GM12891 (cell line): ENCODE data around the gene PDP2.

ENCODE experiments used
- PAX5 ChIP-seq: IDR thresholded peaks from 2 replicates; pipeline ENCODE4 v1.6.1; 2011; ENCODE audit warnings: low read length, moderate library complexity, mild to moderate bottlenecking; ENCODE audit not compliant: insufficient read depth, severe bottlenecking
- POLR2A ChIP-seq: IDR thresholded peaks from 2 replicates; pipeline ENCODE4 v1.6.1; 2011; ENCODE audit warnings: low read depth, low read length, control low read depth
- POLR2AphosphoS5 ChIP-seq: IDR thresholded peaks from 2 replicates; pipeline ENCODE4 v1.6.1; 2011; ENCODE audit warnings: low read depth, low read length, control low read depth
- POU2F2 ChIP-seq: IDR thresholded peaks from 2 replicates; pipeline ENCODE4 v1.6.1; 2011; ENCODE audit warnings: low read depth, mild to moderate bottlenecking, control low read depth, low read length, moderate library complexity
- TAF1 ChIP-seq: IDR thresholded peaks from 2 replicates; pipeline ENCODE4 v1.6.1; 2011; ENCODE audit warnings: low read depth, low read length, control low read depth

DNA sequence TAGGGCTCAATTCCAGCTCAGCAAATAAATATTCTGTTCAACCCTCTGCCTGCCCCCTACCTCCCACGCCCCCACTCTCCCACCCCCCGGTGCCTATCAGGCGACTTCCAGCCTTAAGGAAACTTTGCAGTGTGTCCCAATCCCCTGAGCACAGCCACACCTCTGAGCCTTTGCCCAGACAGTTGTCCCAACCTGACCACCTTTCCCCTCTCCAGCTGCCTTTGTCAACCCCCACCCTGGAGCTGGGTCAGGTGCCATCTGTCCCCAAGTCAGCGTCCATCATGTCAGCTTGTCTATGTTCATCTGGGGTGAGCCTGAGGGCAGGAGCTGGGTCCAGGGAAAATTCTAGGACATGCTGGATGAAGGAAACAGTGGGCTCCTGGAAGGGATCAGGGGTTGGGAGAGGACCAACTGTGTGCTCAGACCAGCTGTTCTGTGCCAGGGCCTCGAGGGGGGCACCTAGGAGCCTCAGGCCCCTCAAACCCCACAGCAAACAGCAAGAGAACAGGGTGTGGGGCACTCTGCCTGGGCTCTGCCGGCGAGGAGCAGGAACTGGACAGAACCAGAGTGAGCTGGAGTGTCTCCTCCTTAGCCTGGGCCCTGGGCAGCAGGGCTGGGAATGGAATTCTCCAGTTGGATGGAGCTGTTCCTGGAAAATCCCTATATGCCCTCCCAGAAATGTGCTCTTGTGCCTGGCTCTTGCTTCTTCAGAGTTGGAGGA, 20.6 kb downstream of the PDP2 start:
- TF ChIP-seq POLR2A, result no peak
- TF ChIP-seq POU2F2, result no peak
- TF ChIP-seq POLR2AphosphoS5, result no peak
- TF ChIP-seq TAF1, result no peak
- TF ChIP-seq PAX5, result no peak
